DOHH2 (cell line): Measurements from ENCODE around the gene SVIL.

Source experiments
- EZH2phosphoT487 ChIP-seq: fragments of 200-600 bp; sonication (generic); IDR thresholded peaks from 2 replicates; pipeline ENCODE4 v1.6.1; 2017; ENCODE audit warnings: borderline replicate concordance, mild to moderate bottlenecking, antibody characterized with exemption, low read length, moderate library complexity, mixed read lengths
- TF ChIP-seq, protein P1 (sequence below): fragments of 200-600 bp; sonication (generic); IDR thresholded peaks from one replicate; pipeline ENCODE4 v1.5.1; 2014; ENCODE audit warnings: antibody characterized with exemption, mild to moderate bottlenecking, low read depth, low read length; ENCODE audit not compliant: poor library complexity, severe bottlenecking

GRCh38 chr10:29555091-29555745 lies 79.6 kb downstream of the SVIL start:
- TF ChIP-seq EZH2phosphoT487 = no peak
- TF ChIP-seq, protein P1, sequence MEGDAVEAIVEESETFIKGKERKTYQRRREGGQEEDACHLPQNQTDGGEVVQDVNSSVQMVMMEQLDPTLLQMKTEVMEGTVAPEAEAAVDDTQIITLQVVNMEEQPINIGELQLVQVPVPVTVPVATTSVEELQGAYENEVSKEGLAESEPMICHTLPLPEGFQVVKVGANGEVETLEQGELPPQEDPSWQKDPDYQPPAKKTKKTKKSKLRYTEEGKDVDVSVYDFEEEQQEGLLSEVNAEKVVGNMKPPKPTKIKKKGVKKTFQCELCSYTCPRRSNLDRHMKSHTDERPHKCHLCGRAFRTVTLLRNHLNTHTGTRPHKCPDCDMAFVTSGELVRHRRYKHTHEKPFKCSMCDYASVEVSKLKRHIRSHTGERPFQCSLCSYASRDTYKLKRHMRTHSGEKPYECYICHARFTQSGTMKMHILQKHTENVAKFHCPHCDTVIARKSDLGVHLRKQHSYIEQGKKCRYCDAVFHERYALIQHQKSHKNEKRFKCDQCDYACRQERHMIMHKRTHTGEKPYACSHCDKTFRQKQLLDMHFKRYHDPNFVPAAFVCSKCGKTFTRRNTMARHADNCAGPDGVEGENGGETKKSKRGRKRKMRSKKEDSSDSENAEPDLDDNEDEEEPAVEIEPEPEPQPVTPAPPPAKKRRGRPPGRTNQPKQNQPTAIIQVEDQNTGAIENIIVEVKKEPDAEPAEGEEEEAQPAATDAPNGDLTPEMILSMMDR = no peak
